Fibroblast of lung (primary cell): Measurements from ENCODE around the gene FOXQ1. TPM values are rescaled to one million over a fixed set of nuclear protein-coding genes. Genes with fewer than 3 reads are reported as not detected.
A peak's percentile ranks its signal among the peaks of the same experiment; 100 is the strongest.
"Not testable (repeated sequence)": the region's sequence is repeated elsewhere in the genome, so short reads cannot be mapped to it uniquely, and the experiment has no call there.

Experiments
- DNase-seq, 2 donors: peaks; one replicate each; pipeline versions ENCODE4 v3.0.0 to v3.0.0-alpha.2; 2010; ENCODE audit warnings: low read depth in 2 of 2
- H2AFZ ChIP-seq: 2 replicates; pipeline ENCODE4 v1.5.1; 2012; ENCODE audit warnings: low read length, control low read depth, inconsistent platforms
- H3K27ac ChIP-seq: 2 replicates; pipeline ENCODE4 v1.5.1; 2011; ENCODE audit warnings: low read length, control low read depth; ENCODE audit not compliant: insufficient read depth
- H3K27me3 ChIP-seq: 2 replicates; pipeline ENCODE4 v1.5.1; 2011; ENCODE audit warnings: mild to moderate bottlenecking, low read length; ENCODE audit not compliant: control insufficient read depth, insufficient read depth
- H3K36me3 ChIP-seq: 2 replicates; pipeline ENCODE4 v1.5.1; 2011; ENCODE audit warnings: low read length; ENCODE audit not compliant: control insufficient read depth, insufficient read depth
- H3K4me1 ChIP-seq: 2 replicates; pipeline ENCODE4 v1.5.1; 2011; ENCODE audit warnings: low read length; ENCODE audit not compliant: control insufficient read depth, insufficient read depth; ENCODE audit errors: extremely low read depth
- H3K4me2 ChIP-seq: 2 replicates; pipeline ENCODE4 v1.5.1; 2011; ENCODE audit warnings: low read length, control low read depth; ENCODE audit not compliant: insufficient read depth; ENCODE audit errors: extremely low read depth
- H3K4me3 ChIP-seq, 4 experiments: fragments of 200-600 bp in 1 of 4; sonication (generic) in 1 of 4; replicated peaks in 1 of 4; 2 replicates each; pipeline ENCODE4 v1.5.1; 2011 to 2016; ENCODE audit warnings: low read length in 4 of 4, low read depth in 3 of 4, mild to moderate bottlenecking in 3 of 4, control low read depth in 2 of 4, inconsistent platforms in 1 of 4, mixed read lengths in 1 of 4; ENCODE audit not compliant: insufficient read depth in 1 of 4; ENCODE audit errors: control extremely low read depth in 1 of 4
- H3K79me2 ChIP-seq: 2 replicates; pipeline ENCODE4 v1.5.1; 2012; ENCODE audit warnings: mild to moderate bottlenecking, low read length, inconsistent platforms; ENCODE audit not compliant: control insufficient read depth, insufficient read depth
- H3K9ac ChIP-seq: 2 replicates; pipeline ENCODE4 v1.5.1; 2011; ENCODE audit warnings: mild to moderate bottlenecking, low read length, control low read depth; ENCODE audit not compliant: insufficient read depth
- H3K9me3 ChIP-seq: 2 replicates; pipeline ENCODE4 v1.5.1; 2012; ENCODE audit warnings: low read depth, low read length; ENCODE audit not compliant: control insufficient read depth, insufficient read depth
- H4K20me1 ChIP-seq: 2 replicates; pipeline ENCODE4 v1.5.1; 2011; ENCODE audit warnings: low read length; ENCODE audit not compliant: control insufficient read depth, insufficient read depth; ENCODE audit errors: extremely low read depth
- CTCF ChIP-seq, 2 donors: IDR thresholded peaks in 1 of 2; conservative IDR thresholded peaks in 1 of 2; 1 replicate in 1 of 2; 2 replicates in 1 of 2; pipeline ENCODE4 v1.5.1; 2011 to 2012; ENCODE audit warnings: low read length in 2 of 2, control low read depth in 1 of 2, inconsistent platforms in 1 of 2, low read depth in 1 of 2, mild to moderate bottlenecking in 1 of 2
- EZH2 ChIP-seq: IDR thresholded peaks from 2 replicates; pipeline ENCODE4 v1.5.1; 2012; ENCODE audit warnings: low read length, control low read depth, mild to moderate bottlenecking; ENCODE audit errors: missing control alignments
- polyA plus RNA-seq, 2 donors: library from polyadenylated mRNA; depleted of rRNA in 1 of 2; stranded (reverse) in 1 of 2; unstranded in 1 of 2; fragments of >200 nt; gene quantifications; 2 replicates each; pipeline ENCODE4 v1.2.1, GENCODE V29; 2011 to 2012; ENCODE audit warnings: missing spikeins in 1 of 2
- total RNA-seq: library from RNA; depleted of rRNA; stranded (reverse); fragments of >200 nt; gene quantifications from 2 replicates; pipeline ENCODE4 v1.2.1, GENCODE V29; 2014

Gene FOXQ1
- total and polyA plus RNA-seq, 2 donors (not counting 1 experiment from before 2014, with no cell fraction given), result 1.8 to 2.0 TPM

- TF ChIP-seq EZH2 (no peak), CTCF (conservative IDR thresholded peaks at IDR 0.05 in 1 of 2, IDR thresholded peaks at IDR 0.05 in 1 of 2; ENCODE audit: low read depth in 1 of 2, low read length in 2 of 2) (no peak)
- Histone ChIP-seq H3K9ac (no peak overlapping the region), H3K4me2 (no peak overlapping the region), H3K36me3 (no peaks in the 10 kb centered on the region), H3K4me3 (no peak overlapping the region), H3K9me3 (no peaks in the 10 kb centered on the region), H3K79me2 (no peaks in the 10 kb centered on the region), H3K4me1 (peaks cover 13% of the 10 kb centered on the region), H2AFZ (no peak overlapping the region), H3K27ac (no peak overlapping the region), H3K27me3 (no peaks in the 10 kb centered on the region), H4K20me1 (no peaks in the 10 kb centered on the region)
- peak in 1 of 2 donors; percentile 25 for DNase-seq
Measured at GRCh38 chr6:1351381-1352008, 39.6 kb downstream of the FOXQ1 start.

GRCh38 chr6:1355068-1355467 lies 43.2 kb downstream of the FOXQ1 start:
- not testable (repeated sequence) for H3K36me3 ChIP-seq, H4K20me1 ChIP-seq, H3K4me3 ChIP-seq, H3K27ac ChIP-seq, H2AFZ ChIP-seq, H3K4me2 ChIP-seq, H3K79me2 ChIP-seq, H3K27me3 ChIP-seq, DNase-seq, H3K9me3 ChIP-seq, H3K4me1 ChIP-seq, H3K9ac ChIP-seq

- H3K27ac ChIP-seq, H4K20me1 ChIP-seq, H3K9ac ChIP-seq, H3K79me2 ChIP-seq, DNase-seq, H3K9me3 ChIP-seq, H3K4me2 ChIP-seq, H3K36me3 ChIP-seq, H3K4me3 ChIP-seq, H3K27me3 ChIP-seq, H2AFZ ChIP-seq: not testable (repeated sequence)
- peaks cover 17% of the 10 kb centered on the region for H3K4me1 ChIP-seq
Measured at GRCh38 chr6:1361717-1362116, 49.8 kb downstream of the FOXQ1 start.

GRCh38 chr6:1362643-1363042 lies 50.7 kb downstream of the FOXQ1 start:
- Histone ChIP-seq H3K9ac (no peak overlapping the region), H3K27me3 (no peaks in the 10 kb centered on the region), H3K4me2 (no peak overlapping the region), H3K36me3 (no peaks in the 10 kb centered on the region), H3K79me2 (no peaks in the 10 kb centered on the region), H3K4me3 (no peak overlapping the region), H4K20me1 (no peaks in the 10 kb centered on the region), H3K4me1 (peaks cover 17% of the 10 kb centered on the region), H3K9me3 (no peaks in the 10 kb centered on the region), H3K27ac (no peak overlapping the region), H2AFZ (no peak overlapping the region)
- DNase-seq, result no peak
- TF ChIP-seq CTCF (conservative IDR thresholded peaks at IDR 0.05 in 1 of 2, IDR thresholded peaks at IDR 0.05 in 1 of 2; ENCODE audit: low read depth in 1 of 2, low read length in 2 of 2) (no peak), EZH2 (no peak)
